ENCODE results near the gene SPEN. TPM values are rescaled to one million over a fixed set of nuclear protein-coding genes. Genes with fewer than 3 reads are reported as not detected.

The SPEN gene
- total and polyA plus RNA-seq, 2 of the 13 experiments (the other 11 are each of a cell fraction or from before 2014, with no cell fraction given) = 4.8 to 14.0 TPM

DNA sequence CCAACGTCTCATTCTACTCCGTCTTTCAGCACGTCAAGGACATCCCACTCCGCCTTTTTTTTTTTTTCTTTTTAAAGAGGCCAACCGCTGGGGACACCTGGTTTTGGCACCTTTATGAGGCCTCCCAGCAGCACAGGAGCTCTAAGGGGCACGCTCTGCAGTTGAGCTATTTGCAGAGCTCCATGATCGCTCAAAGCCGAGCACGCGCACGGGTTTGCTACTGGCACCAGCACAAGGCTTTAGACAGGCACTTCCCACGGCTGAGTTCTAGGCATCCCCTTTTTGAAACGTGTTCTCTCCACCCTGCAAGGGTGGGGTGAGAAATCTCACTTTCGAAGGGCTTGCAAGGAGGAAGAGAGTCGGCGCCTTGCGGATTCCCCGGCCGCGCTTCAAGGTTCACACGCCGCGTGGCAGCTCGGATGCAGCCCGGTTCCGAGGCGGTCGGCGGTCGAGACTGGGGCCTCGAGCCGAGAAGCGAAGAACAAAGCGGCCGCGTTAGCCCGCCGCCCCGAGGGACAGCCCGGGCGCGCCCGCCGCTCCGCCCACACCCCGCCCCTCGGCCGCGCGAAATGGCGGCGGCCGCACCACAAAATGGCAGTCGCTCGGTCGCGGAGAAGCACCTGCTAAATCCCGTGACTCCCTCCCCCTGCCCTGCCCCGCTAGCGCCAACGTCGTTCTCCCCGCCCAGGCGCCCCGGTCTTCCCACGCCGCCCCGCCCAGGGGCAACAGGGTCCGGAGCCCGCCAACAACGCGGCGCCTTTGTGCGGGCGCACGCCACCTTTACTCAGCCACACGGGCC lies 12.9 kb upstream of the SPEN start (continued):
- TF ChIP-seq, protein P1, sequence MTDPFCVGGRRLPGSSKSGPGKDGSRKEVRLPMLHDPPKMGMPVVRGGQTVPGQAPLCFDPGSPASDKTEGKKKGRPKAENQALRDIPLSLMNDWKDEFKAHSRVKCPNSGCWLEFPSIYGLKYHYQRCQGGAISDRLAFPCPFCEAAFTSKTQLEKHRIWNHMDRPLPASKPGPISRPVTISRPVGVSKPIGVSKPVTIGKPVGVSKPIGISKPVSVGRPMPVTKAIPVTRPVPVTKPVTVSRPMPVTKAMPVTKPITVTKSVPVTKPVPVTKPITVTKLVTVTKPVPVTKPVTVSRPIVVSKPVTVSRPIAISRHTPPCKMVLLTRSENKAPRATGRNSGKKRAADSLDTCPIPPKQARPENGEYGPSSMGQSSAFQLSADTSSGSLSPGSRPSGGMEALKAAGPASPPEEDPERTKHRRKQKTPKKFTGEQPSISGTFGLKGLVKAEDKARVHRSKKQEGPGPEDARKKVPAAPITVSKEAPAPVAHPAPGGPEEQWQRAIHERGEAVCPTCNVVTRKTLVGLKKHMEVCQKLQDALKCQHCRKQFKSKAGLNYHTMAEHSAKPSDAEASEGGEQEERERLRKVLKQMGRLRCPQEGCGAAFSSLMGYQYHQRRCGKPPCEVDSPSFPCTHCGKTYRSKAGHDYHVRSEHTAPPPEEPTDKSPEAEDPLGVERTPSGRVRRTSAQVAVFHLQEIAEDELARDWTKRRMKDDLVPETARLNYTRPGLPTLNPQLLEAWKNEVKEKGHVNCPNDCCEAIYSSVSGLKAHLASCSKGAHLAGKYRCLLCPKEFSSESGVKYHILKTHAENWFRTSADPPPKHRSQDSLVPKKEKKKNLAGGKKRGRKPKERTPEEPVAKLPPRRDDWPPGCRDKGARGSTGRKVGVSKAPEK (CRISPR knock-in tag; IDR thresholded peaks at IDR 0.05; ENCODE audit: borderline replicate concordance) = no peak
- TF ChIP-seq KLF6 (CRISPR knock-in tag; IDR thresholded peaks at IDR 0.05) (peak; percentile 78; the same call in 1 of the 2 replicates), ZNF34 (CRISPR knock-in tag; IDR thresholded peaks at IDR 0.05; ENCODE audit: borderline replicate concordance) (no peak; the same call in 1 of the 2 replicates), SNRNP70 (IDR thresholded peaks at IDR 0.05; ENCODE audit: low read depth, low read length) (no peak), MXD4 (CRISPR knock-in tag; IDR thresholded peaks at IDR 0.05) (peak; percentile 82), ZZZ3 (CRISPR knock-in tag; IDR thresholded peaks at IDR 0.05; ENCODE audit: borderline replicate concordance) (no peak), ZNF263 (CRISPR knock-in tag; IDR thresholded peaks at IDR 0.05) (peak; percentile 67), TCF7 (IDR thresholded peaks at IDR 0.05; ENCODE audit: low read depth) (peak; percentile 45), ZNF253 (CRISPR knock-in tag; IDR thresholded peaks at IDR 0.05; ENCODE audit: borderline replicate concordance) (peak; percentile 77), ZNF460 (CRISPR knock-in tag; IDR thresholded peaks at IDR 0.05; ENCODE audit: borderline replicate concordance) (no peak), LCORL (IDR thresholded peaks at IDR 0.05) (no peak), LCORL (CRISPR knock-in tag; IDR thresholded peaks at IDR 0.05) (no peak), DNMT1 (CRISPR knock-in tag; IDR thresholded peaks at IDR 0.05) (no peak), NCOA1 (CRISPR knock-in tag; IDR thresholded peaks at IDR 0.05) (no peak), SMARCC2 (IDR thresholded peaks at IDR 0.05) (no peak), CHCHD3 (CRISPR knock-in tag; IDR thresholded peaks at IDR 0.05) (no peak), ZNF383 (CRISPR knock-in tag; IDR thresholded peaks at IDR 0.05; ENCODE audit: borderline replicate concordance) (no peak), PLRG1 (conservative IDR thresholded peaks at IDR 0.05) (no peak), ZFX (CRISPR knock-in tag; IDR thresholded peaks at IDR 0.05; ENCODE audit: low read depth) (peak; percentile 74)
- TF ChIP-seq, protein P2, sequence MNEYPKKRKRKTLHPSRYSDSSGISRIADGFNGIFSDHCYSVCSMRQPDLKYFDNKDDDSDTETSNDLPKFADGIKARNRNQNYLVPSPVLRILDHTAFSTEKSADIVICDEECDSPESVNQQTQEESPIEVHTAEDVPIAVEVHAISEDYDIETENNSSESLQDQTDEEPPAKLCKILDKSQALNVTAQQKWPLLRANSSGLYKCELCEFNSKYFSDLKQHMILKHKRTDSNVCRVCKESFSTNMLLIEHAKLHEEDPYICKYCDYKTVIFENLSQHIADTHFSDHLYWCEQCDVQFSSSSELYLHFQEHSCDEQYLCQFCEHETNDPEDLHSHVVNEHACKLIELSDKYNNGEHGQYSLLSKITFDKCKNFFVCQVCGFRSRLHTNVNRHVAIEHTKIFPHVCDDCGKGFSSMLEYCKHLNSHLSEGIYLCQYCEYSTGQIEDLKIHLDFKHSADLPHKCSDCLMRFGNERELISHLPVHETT (CRISPR knock-in tag; conservative IDR thresholded peaks at IDR 0.05) = peak; percentile 92
- TF ChIP-seq, protein P3, sequence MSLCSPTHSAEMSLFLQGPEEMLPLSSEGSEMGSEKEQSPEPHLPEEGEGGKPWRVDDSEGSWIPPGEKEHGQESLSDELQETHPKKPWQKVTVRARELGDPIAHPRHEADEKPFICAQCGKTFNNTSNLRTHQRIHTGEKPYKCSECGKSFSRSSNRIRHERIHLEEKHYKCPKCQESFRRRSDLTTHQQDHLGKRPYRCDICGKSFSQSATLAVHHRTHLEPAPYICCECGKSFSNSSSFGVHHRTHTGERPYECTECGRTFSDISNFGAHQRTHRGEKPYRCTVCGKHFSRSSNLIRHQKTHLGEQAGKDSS (CRISPR knock-in tag; IDR thresholded peaks at IDR 0.05; ENCODE audit: borderline replicate concordance, low read depth) = no peak; the same call in 1 of the 2 replicates
- TF ChIP-seq, protein P4, sequence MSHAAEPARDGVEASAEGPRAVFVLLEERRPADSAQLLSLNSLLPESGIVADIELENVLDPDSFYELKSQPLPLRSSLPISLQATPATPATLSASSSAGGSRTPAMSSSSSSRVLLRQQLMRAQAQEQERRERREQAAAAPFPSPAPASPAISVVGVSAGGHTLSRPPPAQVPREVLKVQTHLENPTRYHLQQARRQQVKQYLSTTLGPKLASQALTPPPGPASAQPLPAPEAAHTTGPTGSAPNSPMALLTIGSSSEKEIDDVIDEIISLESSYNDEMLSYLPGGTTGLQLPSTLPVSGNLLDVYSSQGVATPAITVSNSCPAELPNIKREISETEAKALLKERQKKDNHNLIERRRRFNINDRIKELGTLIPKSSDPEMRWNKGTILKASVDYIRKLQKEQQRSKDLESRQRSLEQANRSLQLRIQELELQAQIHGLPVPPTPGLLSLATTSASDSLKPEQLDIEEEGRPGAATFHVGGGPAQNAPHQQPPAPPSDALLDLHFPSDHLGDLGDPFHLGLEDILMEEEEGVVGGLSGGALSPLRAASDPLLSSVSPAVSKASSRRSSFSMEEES (CRISPR knock-in tag; IDR thresholded peaks at IDR 0.05) = no peak; the same call in 1 of the 2 replicates
- TF ChIP-seq, protein P5, sequence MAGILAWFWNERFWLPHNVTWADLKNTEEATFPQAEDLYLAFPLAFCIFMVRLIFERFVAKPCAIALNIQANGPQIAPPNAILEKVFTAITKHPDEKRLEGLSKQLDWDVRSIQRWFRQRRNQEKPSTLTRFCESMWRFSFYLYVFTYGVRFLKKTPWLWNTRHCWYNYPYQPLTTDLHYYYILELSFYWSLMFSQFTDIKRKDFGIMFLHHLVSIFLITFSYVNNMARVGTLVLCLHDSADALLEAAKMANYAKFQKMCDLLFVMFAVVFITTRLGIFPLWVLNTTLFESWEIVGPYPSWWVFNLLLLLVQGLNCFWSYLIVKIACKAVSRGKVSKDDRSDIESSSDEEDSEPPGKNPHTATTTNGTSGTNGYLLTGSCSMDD (CRISPR knock-in tag; IDR thresholded peaks at IDR 0.05) = no peak
